ENCODE data around the gene TNFRSF1A. TPM values are rescaled to one million over a fixed set of nuclear protein-coding genes. Genes with fewer than 3 reads are reported as not detected.

TNFRSF1A gene
- total and polyA plus RNA-seq, 2 of the 13 experiments (the other 11 are each of a cell fraction or from before 2014, with no cell fraction given) = 41.5 to 61.2 TPM

DNA sequence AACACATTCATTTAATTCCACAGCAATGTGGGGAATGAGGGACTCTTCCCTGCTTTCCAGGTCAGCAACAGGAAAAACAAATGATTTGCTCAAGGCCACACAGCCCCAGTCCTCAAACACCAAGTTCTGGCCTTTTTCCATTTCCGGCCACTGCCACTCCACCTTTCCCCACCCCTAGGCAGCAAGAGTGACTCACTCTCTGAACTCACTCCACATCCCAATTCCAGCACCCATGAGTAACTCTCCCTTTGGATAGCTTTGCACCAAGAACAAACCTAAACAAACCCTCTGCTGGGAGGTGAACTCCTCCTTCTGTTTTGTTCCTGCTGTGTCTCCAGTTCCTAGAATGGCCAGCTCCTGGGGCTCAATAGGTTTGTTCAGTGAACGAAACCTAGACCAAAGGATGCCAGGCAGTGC, 61.8 kb downstream of the TNFRSF1A start (continued):
- TF ChIP-seq, protein P1, sequence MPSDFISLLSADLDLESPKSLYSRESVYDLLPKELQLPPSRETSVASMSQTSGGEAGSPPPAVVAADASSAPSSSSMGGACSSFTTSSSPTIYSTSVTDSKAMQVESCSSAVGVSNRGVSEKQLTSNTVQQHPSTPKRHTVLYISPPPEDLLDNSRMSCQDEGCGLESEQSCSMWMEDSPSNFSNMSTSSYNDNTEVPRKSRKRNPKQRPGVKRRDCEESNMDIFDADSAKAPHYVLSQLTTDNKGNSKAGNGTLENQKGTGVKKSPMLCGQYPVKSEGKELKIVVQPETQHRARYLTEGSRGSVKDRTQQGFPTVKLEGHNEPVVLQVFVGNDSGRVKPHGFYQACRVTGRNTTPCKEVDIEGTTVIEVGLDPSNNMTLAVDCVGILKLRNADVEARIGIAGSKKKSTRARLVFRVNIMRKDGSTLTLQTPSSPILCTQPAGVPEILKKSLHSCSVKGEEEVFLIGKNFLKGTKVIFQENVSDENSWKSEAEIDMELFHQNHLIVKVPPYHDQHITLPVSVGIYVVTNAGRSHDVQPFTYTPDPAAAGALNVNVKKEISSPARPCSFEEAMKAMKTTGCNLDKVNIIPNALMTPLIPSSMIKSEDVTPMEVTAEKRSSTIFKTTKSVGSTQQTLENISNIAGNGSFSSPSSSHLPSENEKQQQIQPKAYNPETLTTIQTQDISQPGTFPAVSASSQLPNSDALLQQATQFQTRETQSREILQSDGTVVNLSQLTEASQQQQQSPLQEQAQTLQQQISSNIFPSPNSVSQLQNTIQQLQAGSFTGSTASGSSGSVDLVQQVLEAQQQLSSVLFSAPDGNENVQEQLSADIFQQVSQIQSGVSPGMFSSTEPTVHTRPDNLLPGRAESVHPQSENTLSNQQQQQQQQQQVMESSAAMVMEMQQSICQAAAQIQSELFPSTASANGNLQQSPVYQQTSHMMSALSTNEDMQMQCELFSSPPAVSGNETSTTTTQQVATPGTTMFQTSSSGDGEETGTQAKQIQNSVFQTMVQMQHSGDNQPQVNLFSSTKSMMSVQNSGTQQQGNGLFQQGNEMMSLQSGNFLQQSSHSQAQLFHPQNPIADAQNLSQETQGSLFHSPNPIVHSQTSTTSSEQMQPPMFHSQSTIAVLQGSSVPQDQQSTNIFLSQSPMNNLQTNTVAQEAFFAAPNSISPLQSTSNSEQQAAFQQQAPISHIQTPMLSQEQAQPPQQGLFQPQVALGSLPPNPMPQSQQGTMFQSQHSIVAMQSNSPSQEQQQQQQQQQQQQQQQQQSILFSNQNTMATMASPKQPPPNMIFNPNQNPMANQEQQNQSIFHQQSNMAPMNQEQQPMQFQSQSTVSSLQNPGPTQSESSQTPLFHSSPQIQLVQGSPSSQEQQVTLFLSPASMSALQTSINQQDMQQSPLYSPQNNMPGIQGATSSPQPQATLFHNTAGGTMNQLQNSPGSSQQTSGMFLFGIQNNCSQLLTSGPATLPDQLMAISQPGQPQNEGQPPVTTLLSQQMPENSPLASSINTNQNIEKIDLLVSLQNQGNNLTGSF (CRISPR knock-in tag; IDR thresholded peaks at IDR 0.05) = no peak
- TF ChIP-seq ZNF891 (CRISPR knock-in tag; IDR thresholded peaks at IDR 0.05) (no peak), ZNF672 (CRISPR knock-in tag; IDR thresholded peaks at IDR 0.05) (no peak), RAD51 (IDR thresholded peaks at IDR 0.05; ENCODE audit: borderline replicate concordance) (no peak), WIZ (CRISPR knock-in tag; IDR thresholded peaks at IDR 0.05) (no peak), HDAC6 (IDR thresholded peaks at IDR 0.05; ENCODE audit: low read depth, low read length) (no peak), ZNF660 (CRISPR knock-in tag; IDR thresholded peaks at IDR 0.05; ENCODE audit: borderline replicate concordance, low read depth) (no peak), KMT2A (CRISPR knock-in tag; IDR thresholded peaks at IDR 0.05) (no peak), RARA (CRISPR knock-in tag; IDR thresholded peaks at IDR 0.05) (peak; percentile 83), RAD21 (CRISPR knock-in tag; IDR thresholded peaks at IDR 0.05) (no peak), SIX4 (CRISPR knock-in tag; IDR thresholded peaks at IDR 0.05) (no peak), ZNF556 (CRISPR knock-in tag; IDR thresholded peaks at IDR 0.05; ENCODE audit: borderline replicate concordance) (no peak), KLF15 (CRISPR knock-in tag; IDR thresholded peaks at IDR 0.05; ENCODE audit: borderline replicate concordance) (no peak), SUZ12 (IDR thresholded peaks at IDR 0.05; ENCODE audit: low read depth, low read length) (no peak), ZNF607 (CRISPR knock-in tag; IDR thresholded peaks at IDR 0.05; ENCODE audit: borderline replicate concordance) (no peak), FOSL1 (CRISPR knock-in tag; IDR thresholded peaks at IDR 0.05; ENCODE audit: borderline replicate concordance) (peak; percentile 73; the same call in 1 of the 2 replicates), MED1 (CRISPR knock-in tag; IDR thresholded peaks at IDR 0.05) (peak; percentile 95)
- TF ChIP-seq, protein P2, sequence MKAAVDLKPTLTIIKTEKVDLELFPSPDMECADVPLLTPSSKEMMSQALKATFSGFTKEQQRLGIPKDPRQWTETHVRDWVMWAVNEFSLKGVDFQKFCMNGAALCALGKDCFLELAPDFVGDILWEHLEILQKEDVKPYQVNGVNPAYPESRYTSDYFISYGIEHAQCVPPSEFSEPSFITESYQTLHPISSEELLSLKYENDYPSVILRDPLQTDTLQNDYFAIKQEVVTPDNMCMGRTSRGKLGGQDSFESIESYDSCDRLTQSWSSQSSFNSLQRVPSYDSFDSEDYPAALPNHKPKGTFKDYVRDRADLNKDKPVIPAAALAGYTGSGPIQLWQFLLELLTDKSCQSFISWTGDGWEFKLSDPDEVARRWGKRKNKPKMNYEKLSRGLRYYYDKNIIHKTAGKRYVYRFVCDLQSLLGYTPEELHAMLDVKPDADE (CRISPR knock-in tag; IDR thresholded peaks at IDR 0.05) = no peak
- TF ChIP-seq, protein P3, sequence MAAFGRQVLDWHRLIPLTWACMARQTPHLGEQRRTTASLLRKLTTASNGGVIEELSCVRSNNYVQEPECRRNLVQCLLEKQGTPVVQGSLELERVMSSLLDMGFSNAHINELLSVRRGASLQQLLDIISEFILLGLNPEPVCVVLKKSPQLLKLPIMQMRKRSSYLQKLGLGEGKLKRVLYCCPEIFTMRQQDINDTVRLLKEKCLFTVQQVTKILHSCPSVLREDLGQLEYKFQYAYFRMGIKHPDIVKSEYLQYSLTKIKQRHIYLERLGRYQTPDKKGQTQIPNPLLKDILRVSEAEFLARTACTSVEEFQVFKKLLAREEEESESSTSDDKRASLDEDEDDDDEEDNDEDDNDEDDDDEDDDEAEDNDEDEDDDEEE (CRISPR knock-in tag; IDR thresholded peaks at IDR 0.05) = no peak
- TF ChIP-seq, protein P4, sequence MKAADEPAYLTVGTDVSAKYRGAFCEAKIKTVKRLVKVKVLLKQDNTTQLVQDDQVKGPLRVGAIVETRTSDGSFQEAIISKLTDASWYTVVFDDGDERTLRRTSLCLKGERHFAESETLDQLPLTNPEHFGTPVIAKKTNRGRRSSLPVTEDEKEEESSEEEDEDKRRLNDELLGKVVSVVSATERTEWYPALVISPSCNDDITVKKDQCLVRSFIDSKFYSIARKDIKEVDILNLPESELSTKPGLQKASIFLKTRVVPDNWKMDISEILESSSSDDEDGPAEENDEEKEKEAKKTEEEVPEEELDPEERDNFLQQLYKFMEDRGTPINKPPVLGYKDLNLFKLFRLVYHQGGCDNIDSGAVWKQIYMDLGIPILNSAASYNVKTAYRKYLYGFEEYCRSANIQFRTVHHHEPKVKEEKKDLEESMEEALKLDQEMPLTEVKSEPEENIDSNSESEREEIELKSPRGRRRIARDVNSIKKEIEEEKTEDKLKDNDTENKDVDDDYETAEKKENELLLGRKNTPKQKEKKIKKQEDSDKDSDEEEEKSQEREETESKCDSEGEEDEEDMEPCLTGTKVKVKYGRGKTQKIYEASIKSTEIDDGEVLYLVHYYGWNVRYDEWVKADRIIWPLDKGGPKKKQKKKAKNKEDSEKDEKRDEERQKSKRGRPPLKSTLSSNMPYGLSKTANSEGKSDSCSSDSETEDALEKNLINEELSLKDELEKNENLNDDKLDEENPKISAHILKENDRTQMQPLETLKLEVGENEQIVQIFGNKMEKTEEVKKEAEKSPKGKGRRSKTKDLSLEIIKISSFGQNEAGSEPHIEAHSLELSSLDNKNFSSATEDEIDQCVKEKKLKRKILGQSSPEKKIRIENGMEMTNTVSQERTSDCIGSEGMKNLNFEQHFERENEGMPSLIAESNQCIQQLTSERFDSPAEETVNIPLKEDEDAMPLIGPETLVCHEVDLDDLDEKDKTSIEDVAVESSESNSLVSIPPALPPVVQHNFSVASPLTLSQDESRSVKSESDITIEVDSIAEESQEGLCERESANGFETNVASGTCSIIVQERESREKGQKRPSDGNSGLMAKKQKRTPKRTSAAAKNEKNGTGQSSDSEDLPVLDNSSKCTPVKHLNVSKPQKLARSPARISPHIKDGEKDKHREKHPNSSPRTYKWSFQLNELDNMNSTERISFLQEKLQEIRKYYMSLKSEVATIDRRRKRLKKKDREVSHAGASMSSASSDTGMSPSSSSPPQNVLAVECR (CRISPR knock-in tag; IDR thresholded peaks at IDR 0.05; ENCODE audit: borderline replicate concordance) = no peak; the same call in 1 of the 2 replicates
